Measurements from ENCODE around the gene KIF6. TPM values are rescaled to one million over a fixed set of nuclear protein-coding genes. Genes with fewer than 3 reads are reported as not detected.

Gene KIF6
- polyA plus RNA-seq, 4 donors: 0.18 to 1.2 TPM; not detected in 2

DNA sequence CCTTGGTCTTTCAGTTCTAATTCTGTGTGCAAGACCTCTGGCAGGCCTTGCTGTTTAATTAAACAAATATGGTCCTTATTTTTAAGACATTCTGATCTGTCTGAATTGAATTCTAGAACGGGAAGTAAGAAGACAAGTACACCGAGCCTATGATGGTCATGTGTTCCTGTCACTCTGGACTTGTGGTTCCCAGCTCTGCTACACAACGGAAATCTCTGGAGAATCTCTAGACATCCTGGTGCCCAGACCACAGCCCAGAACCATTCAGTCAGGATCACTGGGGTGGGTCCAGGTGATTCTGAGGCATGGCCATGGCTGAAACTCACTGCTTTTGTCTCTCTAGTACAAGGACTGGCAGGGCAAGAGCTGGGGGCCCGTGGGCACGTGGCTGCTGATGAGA lies 386.8 kb downstream of the KIF6 start:
- DNase-seq (no peak), FAIRE-seq (no peak)
- Histone ChIP-seq H3K27ac (ENCODE audit: low read depth in 1 of 3, low read length in 2 of 3) (no peak overlapping the region), H3K36me3 (ENCODE audit: control insufficient read depth in 3 of 3, insufficient read depth in 2 of 3, low read depth in 1 of 3, low read length in 3 of 3) (no peaks in the 10 kb centered on the region), H3K4me1 (ENCODE audit: control insufficient read depth in 3 of 3, insufficient read depth in 2 of 3, low read depth in 1 of 3, low read length in 2 of 3) (peaks cover 0 to 9% (median 3%) of the 10 kb centered on the region in 3 donors), H3K9me3 (ENCODE audit: control insufficient read depth in 2 of 2, insufficient read depth in 1 of 2, low read depth in 1 of 2, low read length in 1 of 2) (no peaks in the 10 kb centered on the region), H3K27me3 (ENCODE audit: control insufficient read depth in 3 of 3, insufficient read depth in 3 of 3, low read length in 3 of 3) (peaks cover 0 to 3% (median 0%) of the 10 kb centered on the region in 3 donors), H3K4me3 (ENCODE audit: low read depth in 1 of 3, low read length in 3 of 3) (no peak overlapping the region)
- 60 to 67% (median 63%) methylated on average over 5 of the region's 5 CpGs for WGBS, 3 donors

DNA sequence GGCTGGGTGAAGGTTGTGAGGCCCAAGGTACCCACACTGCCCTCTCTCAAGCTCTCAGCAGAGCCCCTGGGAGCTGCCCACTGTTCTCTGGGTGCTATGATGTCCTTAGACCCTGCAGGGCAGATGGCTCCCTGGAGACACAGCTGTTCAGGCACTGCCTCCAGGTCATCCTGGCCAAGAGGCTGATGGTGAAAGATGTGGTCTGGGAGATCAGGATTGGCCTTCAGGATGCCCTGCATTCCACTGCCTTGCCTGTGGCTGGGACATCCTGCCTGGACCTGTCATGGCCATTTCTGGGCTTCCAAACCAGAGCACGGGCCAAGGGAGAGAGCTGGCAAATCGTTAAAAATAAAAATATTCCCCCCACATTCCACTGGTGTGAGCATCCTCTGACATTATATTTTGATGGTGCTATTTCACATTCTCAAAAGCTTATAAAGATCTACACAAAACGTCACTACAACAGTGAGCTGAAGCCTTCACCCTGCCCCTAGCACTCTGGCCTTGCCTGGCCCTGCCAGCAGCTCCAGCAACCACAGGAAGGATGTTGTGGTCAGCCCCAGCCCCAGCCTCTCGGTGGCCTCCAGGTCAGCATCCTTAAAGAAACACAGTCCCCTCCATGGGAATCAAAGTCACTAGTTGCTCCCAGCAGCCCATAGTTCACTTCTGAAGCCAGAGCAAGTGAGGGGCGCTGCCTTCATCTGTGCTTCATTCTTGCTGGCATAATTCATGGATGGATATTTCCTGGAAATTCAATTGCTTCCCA lies 389.2 kb downstream of the KIF6 start:
- H3K27me3 ChIP-seq (ENCODE audit: control insufficient read depth in 3 of 3, insufficient read depth in 3 of 3, low read length in 3 of 3): peaks cover 0 to 3% (median 3%) of the 10 kb centered on the region in 3 donors
- FAIRE-seq (no peak), DNase-seq (no peak)
- no peaks in the 10 kb centered on the region for H3K9me3 ChIP-seq (ENCODE audit: control insufficient read depth in 2 of 2, insufficient read depth in 1 of 2, low read depth in 1 of 2, low read length in 1 of 2)
- peaks cover 0 to 9% (median 0%) of the 10 kb centered on the region in 3 donors for H3K4me1 ChIP-seq (ENCODE audit: control insufficient read depth in 3 of 3, insufficient read depth in 2 of 3, low read depth in 1 of 3, low read length in 2 of 3)
- H3K27ac ChIP-seq (ENCODE audit: low read depth in 1 of 3, low read length in 2 of 3): no peak overlapping the region
- no peaks in the 10 kb centered on the region for H3K36me3 ChIP-seq (ENCODE audit: control insufficient read depth in 3 of 3, insufficient read depth in 2 of 3, low read depth in 1 of 3, low read length in 3 of 3)
- 31 to 56% (median 43%) methylated on average over 5 of the region's 5 CpGs for WGBS, 3 donors
- H3K4me3 ChIP-seq (ENCODE audit: low read depth in 1 of 3, low read length in 3 of 3): no peak overlapping the region

DNA sequence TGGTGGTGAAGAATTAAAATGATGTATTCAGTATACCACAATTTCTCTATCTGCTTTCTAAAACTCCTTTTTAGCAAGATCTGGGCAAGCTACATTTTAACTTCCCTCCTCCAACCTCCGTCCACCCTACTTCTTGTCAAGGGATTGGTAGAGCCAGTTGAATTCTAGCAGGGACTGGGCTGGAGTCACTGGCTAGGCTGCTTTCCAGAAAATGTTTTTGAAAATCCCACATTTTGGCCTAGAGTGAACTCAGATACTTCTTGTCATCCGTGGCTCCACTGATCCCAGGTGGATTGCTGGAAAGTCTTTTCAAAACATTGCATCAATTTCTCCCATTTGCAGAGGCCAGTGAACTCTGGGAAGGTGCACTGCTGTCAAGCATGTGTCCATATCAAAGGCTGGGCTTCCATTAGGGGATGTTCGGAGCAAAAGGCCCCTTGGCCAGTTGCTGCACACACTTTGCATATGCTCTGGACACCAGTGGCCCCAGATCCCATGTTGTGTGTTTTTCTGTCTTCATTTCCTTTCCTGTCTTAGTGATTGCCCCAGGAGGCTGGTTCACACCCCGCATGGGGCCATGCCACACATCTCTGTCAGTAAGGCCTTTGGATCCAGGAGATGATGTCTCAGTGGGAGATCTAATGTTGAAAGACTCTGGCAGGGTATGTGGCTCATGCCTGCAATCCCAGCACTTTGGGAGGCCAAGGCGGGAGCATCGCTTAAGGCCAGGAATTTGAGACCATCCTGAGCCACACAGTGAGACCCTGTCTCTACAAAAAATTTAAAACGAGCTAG lies 391.4 kb downstream of the KIF6 start:
- H3K36me3 ChIP-seq (ENCODE audit: control insufficient read depth in 3 of 3, insufficient read depth in 2 of 3, low read depth in 1 of 3, low read length in 3 of 3): no peaks in the 10 kb centered on the region
- no peaks in the 10 kb centered on the region for H3K9me3 ChIP-seq (ENCODE audit: control insufficient read depth in 2 of 2, insufficient read depth in 1 of 2, low read depth in 1 of 2, low read length in 1 of 2)
- peaks cover 0 to 12% (median 3%) of the 10 kb centered on the region in 3 donors for H3K27me3 ChIP-seq (ENCODE audit: control insufficient read depth in 3 of 3, insufficient read depth in 3 of 3, low read length in 3 of 3)
- WGBS, 3 donors: 78 to 85% (median 85%) methylated on average over 7 of the region's 7 CpGs
- DNase-seq (no peak), FAIRE-seq (no peak)
- H3K4me3 ChIP-seq (ENCODE audit: low read depth in 1 of 3, low read length in 3 of 3): no peak overlapping the region
- H3K27ac ChIP-seq (ENCODE audit: low read depth in 1 of 3, low read length in 2 of 3): no peak overlapping the region
- peaks cover 0 to under 1% (median 0%) of the 10 kb centered on the region in 3 donors for H3K4me1 ChIP-seq (ENCODE audit: control insufficient read depth in 3 of 3, insufficient read depth in 2 of 3, low read depth in 1 of 3, low read length in 2 of 3)

DNA sequence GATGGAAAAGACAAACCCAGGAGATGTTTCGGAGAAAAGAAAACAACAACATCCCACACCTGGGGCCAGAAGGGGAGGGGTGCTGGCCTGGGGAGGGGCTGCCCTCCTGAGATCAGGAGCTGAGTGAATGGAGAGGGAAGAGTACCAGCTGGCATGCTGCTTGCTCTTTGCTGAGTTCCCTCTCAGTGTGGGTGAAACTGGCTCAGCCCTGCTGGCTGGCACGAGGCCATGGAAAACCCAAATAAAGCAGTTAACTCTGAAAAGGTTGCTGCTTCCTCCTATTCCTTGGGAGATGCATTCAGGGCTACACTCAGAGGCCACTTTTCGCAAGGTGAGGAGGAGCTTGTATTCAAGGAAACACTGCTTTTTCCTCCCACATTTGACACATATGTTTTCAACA lies 394.7 kb downstream of the KIF6 start:
- no peaks in the 10 kb centered on the region for H3K9me3 ChIP-seq (ENCODE audit: control insufficient read depth in 2 of 2, insufficient read depth in 1 of 2, low read depth in 1 of 2, low read length in 1 of 2)
- 56 to 67% (median 62%) methylated on average over 3 of the region's 3 CpGs for WGBS, 3 donors
- H3K27ac ChIP-seq (ENCODE audit: low read depth in 1 of 3, low read length in 2 of 3): no peak overlapping the region
- no peaks in the 10 kb centered on the region for H3K36me3 ChIP-seq (ENCODE audit: control insufficient read depth in 3 of 3, insufficient read depth in 2 of 3, low read depth in 1 of 3, low read length in 3 of 3)
- H3K4me1 ChIP-seq (ENCODE audit: control insufficient read depth in 3 of 3, insufficient read depth in 2 of 3, low read depth in 1 of 3, low read length in 2 of 3): no peaks in the 10 kb centered on the region
- DNase-seq (no peak), FAIRE-seq (no peak)
- peaks cover 0 to 15% (median 3%) of the 10 kb centered on the region in 3 donors for H3K27me3 ChIP-seq (ENCODE audit: control insufficient read depth in 3 of 3, insufficient read depth in 3 of 3, low read length in 3 of 3)
- no peak overlapping the region for H3K4me3 ChIP-seq (ENCODE audit: low read depth in 1 of 3, low read length in 3 of 3)

DNA sequence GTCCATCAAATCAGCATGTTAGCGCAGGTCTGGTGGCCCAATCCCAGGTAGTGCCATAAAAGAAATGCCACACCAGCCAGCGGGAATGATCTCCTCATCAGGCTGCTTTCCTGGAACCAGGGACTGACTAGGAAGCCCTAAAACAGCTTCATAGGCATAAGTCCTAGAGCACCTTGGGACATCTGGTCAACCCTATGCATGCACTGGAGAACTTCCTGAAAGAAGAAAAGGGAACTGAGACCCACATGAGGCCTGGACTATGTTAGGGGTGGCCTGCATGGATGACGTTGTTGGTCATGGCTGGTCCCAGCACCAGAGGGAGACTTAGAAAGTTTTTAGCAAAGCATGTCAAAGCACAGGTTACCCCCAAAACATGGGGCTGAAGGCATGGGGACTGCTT lies 395.2 kb downstream of the KIF6 start:
- Histone ChIP-seq H3K9me3 (ENCODE audit: control insufficient read depth in 2 of 2, insufficient read depth in 1 of 2, low read depth in 1 of 2, low read length in 1 of 2) (no peaks in the 10 kb centered on the region), H3K4me3 (ENCODE audit: low read depth in 1 of 3, low read length in 3 of 3) (no peak overlapping the region), H3K36me3 (ENCODE audit: control insufficient read depth in 3 of 3, insufficient read depth in 2 of 3, low read depth in 1 of 3, low read length in 3 of 3) (no peaks in the 10 kb centered on the region), H3K27me3 (ENCODE audit: control insufficient read depth in 3 of 3, insufficient read depth in 3 of 3, low read length in 3 of 3) (peaks cover 0 to 15% (median 3%) of the 10 kb centered on the region in 3 donors), H3K27ac (ENCODE audit: low read depth in 1 of 3, low read length in 2 of 3) (no peak overlapping the region), H3K4me1 (ENCODE audit: control insufficient read depth in 3 of 3, insufficient read depth in 2 of 3, low read depth in 1 of 3, low read length in 2 of 3) (no peaks in the 10 kb centered on the region)
- FAIRE-seq (no peak), DNase-seq (no peak)
- WGBS, 3 donors: 70 to 80% (median 80%) methylated on average over 3 of the region's 3 CpGs

DNA sequence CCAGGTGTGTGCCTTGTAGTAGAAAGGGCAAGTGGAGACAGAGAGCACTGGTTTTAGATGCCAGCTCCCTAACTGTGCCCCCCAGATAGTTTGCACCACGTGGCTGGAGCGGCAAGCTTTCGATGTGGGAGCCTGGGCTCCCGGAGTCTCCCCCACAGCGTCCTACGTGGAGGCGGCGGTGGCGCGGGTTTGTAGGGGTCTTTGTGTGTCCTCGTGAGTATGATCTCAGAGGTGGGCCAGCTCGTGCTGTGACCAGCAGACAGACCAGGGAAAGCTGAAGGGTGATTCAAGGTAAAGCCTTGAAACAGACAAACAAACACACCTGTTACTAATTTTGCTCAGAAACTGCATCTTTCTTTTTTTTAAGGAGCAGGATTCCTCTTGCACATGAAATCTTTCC lies 397.1 kb downstream of the KIF6 start:
- WGBS, 3 donors: 85 to 90% (median 87%) methylated on average over 12 of the region's 12 CpGs
- H3K4me3 ChIP-seq (ENCODE audit: low read depth in 1 of 3, low read length in 3 of 3): no peak overlapping the region
- no peaks in the 10 kb centered on the region for H3K36me3 ChIP-seq (ENCODE audit: control insufficient read depth in 3 of 3, insufficient read depth in 2 of 3, low read depth in 1 of 3, low read length in 3 of 3)
- no peaks in the 10 kb centered on the region for H3K9me3 ChIP-seq (ENCODE audit: control insufficient read depth in 2 of 2, insufficient read depth in 1 of 2, low read depth in 1 of 2, low read length in 1 of 2)
- FAIRE-seq (no peak), DNase-seq (no peak)
- no peaks in the 10 kb centered on the region for H3K4me1 ChIP-seq (ENCODE audit: control insufficient read depth in 3 of 3, insufficient read depth in 2 of 3, low read depth in 1 of 3, low read length in 2 of 3)
- no peak overlapping the region for H3K27ac ChIP-seq (ENCODE audit: low read depth in 1 of 3, low read length in 2 of 3)
- peaks cover 0 to 15% (median 3%) of the 10 kb centered on the region in 3 donors for H3K27me3 ChIP-seq (ENCODE audit: control insufficient read depth in 3 of 3, insufficient read depth in 3 of 3, low read length in 3 of 3)

DNA sequence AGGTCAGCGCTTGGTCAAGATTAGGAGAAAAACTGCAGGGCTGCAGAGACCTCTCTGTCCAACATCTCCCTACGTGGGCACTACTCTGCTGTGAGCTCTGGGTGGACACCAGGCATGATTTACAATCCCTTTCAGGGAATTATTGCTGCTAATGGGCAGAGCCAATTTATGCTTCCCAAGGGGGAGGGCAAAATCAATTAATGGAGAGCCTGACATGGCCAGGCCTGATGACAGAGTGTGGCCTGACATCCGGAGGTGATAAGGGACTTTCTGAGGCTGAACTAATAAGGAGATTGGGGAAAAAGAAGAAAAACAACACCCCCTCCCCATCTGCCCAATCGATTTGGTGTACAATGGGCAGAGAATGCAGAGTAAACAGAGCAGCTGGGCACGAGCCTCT lies 397.7 kb downstream of the KIF6 start:
- FAIRE-seq (no peak), DNase-seq (no peak)
- 47 to 66% (median 55%) methylated on average over 5 of the region's 5 CpGs for WGBS, 3 donors
- no peak overlapping the region for H3K4me3 ChIP-seq (ENCODE audit: low read depth in 1 of 3, low read length in 3 of 3)
- no peaks in the 10 kb centered on the region for H3K36me3 ChIP-seq (ENCODE audit: control insufficient read depth in 3 of 3, insufficient read depth in 2 of 3, low read depth in 1 of 3, low read length in 3 of 3)
- H3K4me1 ChIP-seq (ENCODE audit: control insufficient read depth in 3 of 3, insufficient read depth in 2 of 3, low read depth in 1 of 3, low read length in 2 of 3): no peaks in the 10 kb centered on the region
- no peaks in the 10 kb centered on the region for H3K9me3 ChIP-seq (ENCODE audit: control insufficient read depth in 2 of 2, insufficient read depth in 1 of 2, low read depth in 1 of 2, low read length in 1 of 2)
- no peak overlapping the region for H3K27ac ChIP-seq (ENCODE audit: low read depth in 1 of 3, low read length in 2 of 3)
- H3K27me3 ChIP-seq (ENCODE audit: control insufficient read depth in 3 of 3, insufficient read depth in 3 of 3, low read length in 3 of 3): peaks cover 0 to 14% (median 3%) of the 10 kb centered on the region in 3 donors

DNA sequence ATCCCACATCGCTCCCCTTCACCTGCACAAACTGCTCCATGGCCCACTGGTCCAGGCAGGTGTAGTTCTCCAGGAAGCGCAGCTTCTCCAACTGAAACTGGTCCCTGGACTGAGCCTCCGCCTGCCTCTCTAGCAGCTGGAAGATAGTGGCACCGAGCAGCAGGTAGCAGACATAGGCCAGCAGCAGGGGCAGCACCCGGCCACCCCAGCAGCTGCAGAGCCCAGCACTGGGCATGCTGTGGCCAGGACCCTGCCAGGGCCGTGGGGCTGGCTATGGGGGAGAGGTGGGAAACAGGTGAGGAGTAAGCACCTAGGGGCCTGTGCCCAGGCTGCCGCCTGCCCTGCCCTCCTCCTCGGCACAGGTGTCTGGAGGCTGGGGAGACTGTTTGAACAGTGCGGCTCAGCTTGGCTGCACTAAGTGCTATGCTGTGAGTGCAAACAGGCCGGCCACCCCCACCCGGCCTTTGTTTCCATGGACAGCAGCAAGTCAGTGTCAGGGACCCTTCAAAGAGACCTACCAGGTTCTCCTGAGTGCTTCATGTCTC lies 402.8 kb downstream of the KIF6 start, which contains the start of gene KCNK16:
TSS of gene KCNK16 (minus strand) at position 397 of the 545 bp plus-strand sequence. CDS start at position 235, 162 bp downstream.
- DNase-seq: no peak
- no peaks in the 10 kb centered on the region for H3K9me3 ChIP-seq (ENCODE audit: control insufficient read depth in 2 of 2, insufficient read depth in 1 of 2, low read depth in 1 of 2, low read length in 1 of 2)
- no peaks in the 10 kb centered on the region for H3K36me3 ChIP-seq (ENCODE audit: control insufficient read depth in 3 of 3, insufficient read depth in 2 of 3, low read depth in 1 of 3, low read length in 3 of 3)
- no peaks in the 10 kb centered on the region for H3K4me1 ChIP-seq (ENCODE audit: control insufficient read depth in 3 of 3, insufficient read depth in 2 of 3, low read depth in 1 of 3, low read length in 2 of 3)
- H3K4me3 ChIP-seq (ENCODE audit: low read depth in 1 of 3, low read length in 3 of 3): no peak within 1 kb of the TSS
- no peak for FAIRE-seq
- peaks cover 0 to 6% (median 0%) of the 10 kb centered on the region in 3 donors for H3K27me3 ChIP-seq (ENCODE audit: control insufficient read depth in 3 of 3, insufficient read depth in 3 of 3, low read length in 3 of 3)
- no peak within 1 kb of the TSS for H3K27ac ChIP-seq (ENCODE audit: low read depth in 1 of 3, low read length in 2 of 3)
- 72 to 82% (median 72%) methylated on average over 10 to 11 of the region's 11 CpGs for WGBS, 3 donors

Measured in small intestine (tissue), 7 donors.